Peyer's patch (tissue), 4 donors: Measurements from ENCODE around the gene FAM241A.

ENCODE experiments used
- CTCF ChIP-seq, 6 experiments: fragments of 450-650 bp in 4 of 6; fragments of 200-600 bp in 2 of 6; sonication (generic) in 1 of 6; IDR thresholded peaks; one replicate each; pipeline ENCODE4 v1.5.1; 2017 to 2019; ENCODE audit warnings: antibody characterized with exemption in 6 of 6, mild to moderate bottlenecking in 3 of 6, moderate library complexity in 1 of 6
- POLR2A ChIP-seq, 2 donors: fragments of 450-650 bp; IDR thresholded peaks; one replicate each; pipeline ENCODE4 v1.5.1; 2017; ENCODE audit warnings: antibody characterized with exemption in 2 of 2, mild to moderate bottlenecking in 2 of 2, moderate library complexity in 2 of 2

GRCh38 chr4:112184438-112184837, 39.2 kb downstream of the FAM241A start:
- TF ChIP-seq CTCF (IDR thresholded peaks at IDR 0.05) (no peak), POLR2A (IDR thresholded peaks at IDR 0.05) (no peak)
